GM12878 (cell line): ENCODE measurements around the gene NLRC3. TPM values are rescaled to one million over a fixed set of nuclear protein-coding genes. Genes with fewer than 3 reads are reported as not detected.

Experiments
- ATAC-seq: fragments of 200-7000 bp; cut with Tn5 transposase; 3 replicates; pipeline ENCODE4 v1.9.1; 2020; ENCODE audit warnings: mild to moderate bottlenecking, moderate library complexity
- BruUV-seq: library from RNA; stranded (reverse); fragments of 400-500 nt; replicated peaks from 2 replicates; lab custom pipeline; 2021; lab: Mats Ljungman, UMichigan
- CTCF ChIA-PET: fragments of 300-600 bp; sonication (Branson Sonifier 250); formaldehyde crosslinking; extraction: SDS; loops from one replicate; lab custom pipeline; 2021; ENCODE audit warnings: inconsistent platforms; lab: Yijun Ruan, JAX
- POLR2A ChIA-PET: fragments of 350-600 bp; formaldehyde crosslinking; extraction: SDS; loops from one replicate; lab custom pipeline; 2021; ENCODE audit warnings: inconsistent platforms; lab: Charles Lee
- RAD21 ChIA-PET: fragments of 300-600 bp; sonication (Branson Sonifier 250); formaldehyde crosslinking; loops from one replicate; lab custom pipeline; 2023; ENCODE audit warnings: antibody characterized with exemption; ENCODE audit not compliant: unreplicated experiment; lab: Charles Lee
- SMC1A ChIA-PET: fragments of 300-600 bp; sonication (Branson Sonifier 250); formaldehyde crosslinking; loops from one replicate; lab custom pipeline; 2023; ENCODE audit not compliant: unreplicated experiment, uncharacterized antibody; lab: Charles Lee
- DNase-seq: peaks from one replicate; pipeline ENCODE4 v3.0.0-alpha.2; 2011; ENCODE audit warnings: low read depth, low spot score
- FAIRE-seq: peaks from 3 replicates; lab custom pipeline; 2011; peaks lifted over from hg19 to GRCh38; lab: Jason Lieb, UNC
- H2AFZ ChIP-seq: 2 replicates; pipeline ENCODE4 v1.6.0; 2011; ENCODE audit warnings: low read depth, low read length, control low read depth; ENCODE audit not compliant: control insufficient read depth
- H3K27ac ChIP-seq: 2 replicates; pipeline ENCODE4 v1.5.1; 2011; ENCODE audit warnings: control low read depth; ENCODE audit not compliant: control insufficient read depth, insufficient read depth
- H3K27me3 ChIP-seq, 2 experiments: replicated peaks in 1 of 2; 2 replicates each; pipeline versions ENCODE4 v1.6.0 to v1.6.1; 2011; ENCODE audit warnings: low read length in 1 of 2; ENCODE audit not compliant: control insufficient read depth in 2 of 2, insufficient read depth in 2 of 2
- H3K36me3 ChIP-seq, 2 experiments: 2 replicates each; pipeline ENCODE4 v1.5.1; 2011; ENCODE audit warnings: low read length in 1 of 2; ENCODE audit not compliant: control insufficient read depth in 2 of 2, insufficient read depth in 2 of 2
- H3K4me1 ChIP-seq: 2 replicates; pipeline ENCODE4 v1.6.1; 2011; ENCODE audit warnings: mild to moderate bottlenecking, low read length, moderate library complexity, mixed read lengths; ENCODE audit not compliant: control insufficient read depth, insufficient read depth
- H3K4me2 ChIP-seq: 2 replicates; pipeline ENCODE4 v1.6.0; 2011; ENCODE audit warnings: control low read depth; ENCODE audit not compliant: control insufficient read depth, insufficient read depth
- H3K4me3 ChIP-seq: fragments of 200-600 bp; sonication (generic); 2 replicates; pipeline ENCODE4 v1.5.1; 2016
- H3K79me2 ChIP-seq: 2 replicates; pipeline ENCODE4 v1.6.0; 2011; ENCODE audit warnings: low read length; ENCODE audit not compliant: control insufficient read depth, insufficient read depth
- H3K9ac ChIP-seq: 2 replicates; pipeline ENCODE4 v1.8.0; 2011; ENCODE audit warnings: low read length, control low read depth, mixed read lengths; ENCODE audit not compliant: control insufficient read depth, insufficient read depth
- H3K9me3 ChIP-seq: replicated peaks from 3 replicates; pipeline ENCODE4 v1.5.1; 2011; ENCODE audit warnings: mild to moderate bottlenecking, low read length; ENCODE audit not compliant: control insufficient read depth, insufficient read depth
- H4K20me1 ChIP-seq: 2 replicates; pipeline ENCODE4 v1.6.0; 2011; ENCODE audit not compliant: control insufficient read depth, insufficient read depth
- ASH2L ChIP-seq: fragments of 300-600, 200-600 bp; sonication (generic); IDR thresholded peaks from 2 replicates; pipeline ENCODE4 v1.6.1; 2017; ENCODE audit warnings: low read depth, mild to moderate bottlenecking, borderline replicate concordance
- CHD2 ChIP-seq: IDR thresholded peaks from 2 replicates; pipeline ENCODE4 v1.6.1; 2011; ENCODE audit warnings: low read depth, low read length, improper control_type of control experiment, borderline replicate concordance
- GABPA ChIP-seq: IDR thresholded peaks from 2 replicates; pipeline ENCODE4 v1.6.1; 2014; ENCODE audit warnings: antibody characterized with exemption, low read depth, mild to moderate bottlenecking, inconsistent platforms
- POLR2A ChIP-seq: IDR thresholded peaks from 2 replicates; pipeline ENCODE4 v1.6.1; 2011; ENCODE audit warnings: low read depth, mild to moderate bottlenecking, low read length
- RB1 ChIP-seq: fragments of 450-650 bp; formaldehyde crosslinking; IDR thresholded peaks from 2 replicates; pipeline ENCODE4 v1.6.1; 2017; ENCODE audit warnings: mild to moderate bottlenecking, borderline replicate concordance
- SREBF1 ChIP-seq: IDR thresholded peaks from 2 replicates; pipeline ENCODE4 v1.6.1; 2012; ENCODE audit warnings: mild to moderate bottlenecking, low read length
- WRNIP1 ChIP-seq: IDR thresholded peaks from 2 replicates; pipeline ENCODE4 v1.6.1; 2011; ENCODE audit warnings: low read depth, low read length, improper control_type of control experiment, borderline replicate concordance
- ZNF217 ChIP-seq: fragments of 450-650 bp; IDR thresholded peaks from 2 replicates; pipeline ENCODE4 v1.6.1; 2017; ENCODE audit warnings: antibody characterized with exemption, mild to moderate bottlenecking
- WGBS: methylation state at CpG from one replicate; pipeline ENCODE4 v1.1.6; 2016; ENCODE audit warnings: low lambda C conversion rate; ENCODE audit not compliant: insufficient replicate concordance, insufficient coverage; ENCODE audit errors: missing lambda C conversion rate; 5-methylcytosine and 5-hydroxymethylcytosine counted together
- in situ Hi-C: fragments of 300-500 bp; cut with MboI; formaldehyde crosslinking; loops from 9 replicates; pipeline ENCODE4 v1.14.3; 2018; ENCODE audit warnings: mixed read lengths
- intact Hi-C: fragments of 100-400 bp; cut with micrococcal nuclease; formaldehyde crosslinking; loops from one replicate; pipeline ENCODE4 v1.14.2; 2022; ENCODE audit not compliant: unreplicated experiment
- polyA plus RNA-seq, 11 experiments: library from polyadenylated mRNA; depleted of rRNA in 4 of 11; unstranded in 6 of 11; stranded (reverse) in 5 of 11; fragments of >200 nt; fragmentation: Nextera tagmentation in 4 of 11; fragmentation: Illumina TruSeq in 1 of 11; extraction: Ambion mirVana in 4 of 11; extraction: Trizol in 1 of 11; gene quantifications; 1 replicate in 1 of 11; 2 replicates in 10 of 11; pipeline versions ENCODE4 v1.2.1 to v1.2.3, GENCODE V29; 2011 to 2016; ENCODE audit warnings: inconsistent platforms in 2 of 11, missing spikeins in 2 of 11, low read depth in 1 of 11
- total RNA-seq, 4 experiments: library from RNA; depleted of rRNA in 3 of 4; stranded (reverse); fragments of >200 nt in 3 of 4; fragmentation: Illumina TruSeq in 1 of 4; extraction: Trizol in 1 of 4; gene quantifications; 2 replicates each; pipeline versions ENCODE4 v1.2.1 to v1.2.3, GENCODE V29; 2013 to 2021
- TF ChIP-seq, protein P1 (sequence below): fragments of 450-650 bp; conservative IDR thresholded peaks from 2 replicates; pipeline ENCODE4 v1.6.1; 2017; ENCODE audit warnings: mild to moderate bottlenecking, moderate library complexity

Gene NLRC3
- total and polyA plus RNA-seq, 10 of the 15 experiments (the other 5 are each of a cell fraction or from before 2014, with no cell fraction given), result 2.2 to 17.8 (median 7.6) TPM

DNA sequence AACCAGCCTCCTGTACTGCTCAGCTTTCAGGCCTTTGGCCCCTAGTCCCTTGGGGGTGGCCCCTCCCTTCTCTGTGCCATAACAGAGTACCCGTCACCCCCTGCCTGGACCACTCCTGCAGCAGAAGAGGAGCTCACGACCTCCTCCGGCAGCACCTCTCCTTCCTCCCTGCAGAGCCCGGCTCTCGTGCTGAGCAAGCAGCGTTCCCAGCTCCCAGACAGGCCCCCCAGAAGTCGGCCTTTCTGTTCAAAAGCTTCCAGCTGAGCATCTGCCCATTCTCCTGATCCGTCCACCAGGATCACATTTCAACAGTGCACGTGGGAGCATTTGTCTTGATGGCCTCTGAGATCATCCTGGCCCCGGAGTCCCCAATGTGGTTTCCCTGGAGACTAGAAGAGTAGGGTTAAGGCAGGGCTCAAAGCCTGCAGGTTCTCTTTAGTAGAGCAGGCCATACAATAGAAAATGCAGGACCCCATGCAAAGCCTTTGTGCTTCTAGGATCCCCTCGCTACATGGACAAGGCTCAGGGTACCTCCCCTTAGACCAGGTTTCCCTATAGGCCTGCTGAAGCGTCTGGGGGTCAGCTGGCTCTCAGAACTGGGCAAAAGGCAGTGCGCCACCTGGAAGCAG, 35.6 kb downstream of the NLRC3 start:
- no TSS peak for BruUV-seq
- intact Hi-C loops, result no loop called here
- TF ChIP-seq POLR2A, result 0 out of 2 replicates have a peak, but pooled peaks have one; percentile 23
- no peak for TF ChIP-seq RB1
- peaks cover 0 to 7% of the 10 kb centered on the region in 2 experiments; a peak in 2 of 4 replicates for H3K36me3 ChIP-seq
- no peak overlapping the region for H3K9ac ChIP-seq
- H3K4me2 ChIP-seq, result no peak overlapping the region
- ATAC-seq (no peak), FAIRE-seq (no peak), DNase-seq (no peak)
- H3K79me2 ChIP-seq, result no peaks in the 10 kb centered on the region
- H4K20me1 ChIP-seq, result no peaks in the 10 kb centered on the region
- WGBS, result 89% methylated on average over 12 of the region's 13 CpGs
- SMC1A ChIA-PET, result no interaction called here
- in situ Hi-C loops, result no loop called here
- CTCF ChIA-PET, result no interaction called here
- H3K27ac ChIP-seq, result no peak overlapping the region
- H2AFZ ChIP-seq, result no peak overlapping the region
- no peaks in the 10 kb centered on the region for H3K27me3 ChIP-seq
- RAD21 ChIA-PET, result no interaction called here
- H3K4me3 ChIP-seq, result no peak overlapping the region
- POLR2A ChIA-PET, result no interaction called here
- peaks cover 2% of the 10 kb centered on the region; the same call in 1 of the 2 replicates for H3K4me1 ChIP-seq
- no peaks in the 10 kb centered on the region for H3K9me3 ChIP-seq

DNA sequence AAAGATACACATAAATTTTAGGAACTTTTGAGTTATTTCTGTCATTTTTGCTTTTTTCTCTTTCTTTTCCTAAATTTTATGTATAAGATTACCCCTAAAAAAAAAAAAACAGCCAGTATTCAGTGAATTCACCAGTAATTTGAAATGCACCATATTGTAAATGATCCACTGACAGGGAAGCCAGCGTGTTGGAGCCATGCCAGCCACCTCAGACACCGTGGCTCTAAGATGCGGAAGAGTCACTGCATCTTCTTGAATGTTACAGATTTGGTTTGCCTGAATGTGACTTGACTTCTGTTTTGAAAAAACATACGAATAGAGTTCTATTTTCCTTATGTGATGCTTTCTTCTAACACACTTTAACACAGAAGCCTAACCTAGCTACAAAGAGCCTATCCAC, 39.0 kb downstream of the NLRC3 start:
- no peaks in the 10 kb centered on the region for H3K27me3 ChIP-seq
- TF ChIP-seq CHD2, result no peak
- no peak for TF ChIP-seq SREBF1
- TF ChIP-seq GABPA, result no peak
- TF ChIP-seq ZNF217, result no peak
- no peak for TF ChIP-seq WRNIP1
- no peak for TF ChIP-seq ASH2L
- TF ChIP-seq, protein P1, sequence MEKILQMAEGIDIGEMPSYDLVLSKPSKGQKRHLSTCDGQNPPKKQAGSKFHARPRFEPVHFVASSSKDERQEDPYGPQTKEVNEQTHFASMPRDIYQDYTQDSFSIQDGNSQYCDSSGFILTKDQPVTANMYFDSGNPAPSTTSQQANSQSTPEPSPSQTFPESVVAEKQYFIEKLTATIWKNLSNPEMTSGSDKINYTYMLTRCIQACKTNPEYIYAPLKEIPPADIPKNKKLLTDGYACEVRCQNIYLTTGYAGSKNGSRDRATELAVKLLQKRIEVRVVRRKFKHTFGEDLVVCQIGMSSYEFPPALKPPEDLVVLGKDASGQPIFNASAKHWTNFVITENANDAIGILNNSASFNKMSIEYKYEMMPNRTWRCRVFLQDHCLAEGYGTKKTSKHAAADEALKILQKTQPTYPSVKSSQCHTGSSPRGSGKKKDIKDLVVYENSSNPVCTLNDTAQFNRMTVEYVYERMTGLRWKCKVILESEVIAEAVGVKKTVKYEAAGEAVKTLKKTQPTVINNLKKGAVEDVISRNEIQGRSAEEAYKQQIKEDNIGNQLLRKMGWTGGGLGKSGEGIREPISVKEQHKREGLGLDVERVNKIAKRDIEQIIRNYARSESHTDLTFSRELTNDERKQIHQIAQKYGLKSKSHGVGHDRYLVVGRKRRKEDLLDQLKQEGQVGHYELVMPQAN, result no peak
- H3K4me1 ChIP-seq, result no peaks in the 10 kb centered on the region
- CTCF ChIA-PET, result no interaction called here
- RAD21 ChIA-PET, result no interaction called here
- no peak overlapping the region for H3K9ac ChIP-seq
- ATAC-seq, result no peak
- no peaks in the 10 kb centered on the region for H3K9me3 ChIP-seq
- H3K27ac ChIP-seq, result no peak overlapping the region
- intact Hi-C loops, result no loop called here
- in situ Hi-C loops, result no loop called here
- H2AFZ ChIP-seq, result no peak overlapping the region
- 91% methylated on average over 4 of the region's 4 CpGs for WGBS
- DNase-seq, result no peak
- POLR2A ChIA-PET, result no interaction called here
- no peak overlapping the region for H3K4me3 ChIP-seq
- no peak overlapping the region for H3K4me2 ChIP-seq
- H3K79me2 ChIP-seq, result no peaks in the 10 kb centered on the region
- no peaks in the 10 kb centered on the region for H4K20me1 ChIP-seq
- SMC1A ChIA-PET, result no interaction called here
- no peak for FAIRE-seq
- BruUV-seq, result no TSS peak
- peaks cover 0 to 4% of the 10 kb centered on the region in 2 experiments; a peak in 2 of 4 replicates for H3K36me3 ChIP-seq
